Activated CD8-positive, alpha-beta T cell treated with anti-CD3 and anti-CD28 coated beads, Interleukin-2, amount 10 ng/mL, durations not matched to agents 7 days and 5 days (primary cell): Measurements from ENCODE around the gene PLA2G1B. TPM values are rescaled to one million over a fixed set of nuclear protein-coding genes. Genes with fewer than 3 reads are reported as not detected.
"Not testable (repeated sequence)": the region's sequence is repeated elsewhere in the genome, so short reads cannot be mapped to it uniquely, and the experiment has no call there.

Experiments used
- ATAC-seq: fragments of 150-1000 bp; cut with Tn5 transposase; one replicate; pipeline ENCODE4 v1.10.0; 2021; ENCODE audit warnings: moderate library complexity
- CTCF ChIA-PET: fragments of 350-600 bp; sonication (Branson Sonifier 250); formaldehyde crosslinking; loops from one replicate; lab custom pipeline; 2021; ENCODE audit warnings: antibody characterized with exemption; lab: Charles Lee
- POLR2A ChIA-PET: fragments of 350-600 bp; sonication (Branson Sonifier 250); formaldehyde crosslinking; loops from one replicate; lab custom pipeline; 2021; ENCODE audit warnings: antibody characterized with exemption; lab: Charles Lee
- DNase-seq: peaks from one replicate; pipeline ENCODE4 v3.0.0-alpha.2; 2020
- H3K27ac Mint-ChIP-seq: one replicate; pipeline ENCODE4 v1.8.0; 2021; ENCODE audit warnings: mild to moderate bottlenecking, mixed read lengths
- H3K27me3 Mint-ChIP-seq: one replicate; pipeline ENCODE4 v1.8.0; 2021; ENCODE audit warnings: low read depth, mixed read lengths
- H3K36me3 Mint-ChIP-seq: one replicate; pipeline ENCODE4 v1.8.0; 2021; ENCODE audit warnings: low read depth, mixed read lengths
- H3K4me1 Mint-ChIP-seq: one replicate; pipeline ENCODE4 v1.8.0; 2021; ENCODE audit warnings: low read depth, mixed read lengths
- H3K4me3 Mint-ChIP-seq: one replicate; pipeline ENCODE4 v1.8.0; 2021; ENCODE audit warnings: mild to moderate bottlenecking, mixed read lengths
- H3K9me3 Mint-ChIP-seq: one replicate; pipeline ENCODE4 v1.8.0; 2022; ENCODE audit warnings: mixed read lengths; ENCODE audit not compliant: insufficient read depth
- total RNA-seq, 2 experiments: library from RNA; stranded (reverse); gene quantifications; one replicate each; pipeline ENCODE4 v1.2.3, GENCODE V29; 2021

Gene PLA2G1B
- total RNA-seq, 2 experiments from 2014 or later, result not detected

- DNase-seq (no peak), ATAC-seq (no peak)
- Mint-ChIP-seq H3K36me3 (peaks cover 1% of the 10 kb centered on the region), H3K27ac (no peak overlapping the region), H3K4me1 (no peaks in the 10 kb centered on the region), H3K9me3 (peaks cover 8% of the 10 kb centered on the region), H3K27me3 (peaks cover 9% of the 10 kb centered on the region), H3K4me3 (no peak overlapping the region)
- CTCF ChIA-PET, result interaction anchor here (0.6 to 0.8 kb wide), 2 partner anchors 40 to 87 kb away, joined by 3 read pairs; partner anchors contain the start of gene SIRT4
- POLR2A ChIA-PET, result no interaction called here
Observed at GRCh38 chr12:120342175-120343038, 14.8 kb upstream of the PLA2G1B start.

GRCh38 chr12:120339256-120339655, 11.7 kb upstream of the PLA2G1B start:
- H3K9me3 Mint-ChIP-seq, result peaks cover 24% of the 10 kb centered on the region
- no peak for DNase-seq
- H3K4me3 Mint-ChIP-seq, result no peak overlapping the region
- CTCF ChIA-PET, result no interaction called here
- H3K27ac Mint-ChIP-seq, result no peak overlapping the region
- H3K27me3 Mint-ChIP-seq, result peaks cover 10% of the 10 kb centered on the region
- POLR2A ChIA-PET, result no interaction called here
- no peaks in the 10 kb centered on the region for H3K4me1 Mint-ChIP-seq
- H3K36me3 Mint-ChIP-seq, result peaks cover 7% of the 10 kb centered on the region
- ATAC-seq, result no peak

GRCh38 chr12:120337730-120338129, 10.2 kb upstream of the PLA2G1B start:
- peaks cover 24% of the 10 kb centered on the region for H3K9me3 Mint-ChIP-seq
- peaks cover 10% of the 10 kb centered on the region for H3K27me3 Mint-ChIP-seq
- H3K27ac Mint-ChIP-seq, result no peak overlapping the region
- ChIA-PET CTCF (no interaction called here), POLR2A (no interaction called here)
- H3K4me1 Mint-ChIP-seq, result no peaks in the 10 kb centered on the region
- DNase-seq (no peak), ATAC-seq (no peak)
- peaks cover 7% of the 10 kb centered on the region for H3K36me3 Mint-ChIP-seq
- no peak overlapping the region for H3K4me3 Mint-ChIP-seq

- POLR2A ChIA-PET, result not testable (repeated sequence)
Observed at GRCh38 chr12:120336392-120336791, 8.8 kb upstream of the PLA2G1B start.

GRCh38 chr12:120335447-120335846, 7.9 kb upstream of the PLA2G1B start:
- peaks cover 24% of the 10 kb centered on the region for H3K9me3 Mint-ChIP-seq
- H3K27ac Mint-ChIP-seq, H3K36me3 Mint-ChIP-seq, H3K4me3 Mint-ChIP-seq, H3K4me1 Mint-ChIP-seq, ATAC-seq: not testable (repeated sequence)
- CTCF ChIA-PET, result interaction anchor here (0.6 to 1.5 kb wide), 3 partner anchors 9 to 131 kb away, joined by 3 to 4 read pairs (median 3); no protein-coding TSS in a partner anchor
- POLR2A ChIA-PET, result interaction anchor here (0.7 kb wide), 1 partner anchor 12 kb away, joined by 3 read pairs; no protein-coding TSS in a partner anchor
- DNase-seq, result peak; percentile 47
- peaks cover 10% of the 10 kb centered on the region for H3K27me3 Mint-ChIP-seq

More at GRCh38 chr12:120336392-120336791, 8.8 kb upstream of the PLA2G1B start:
- not testable (repeated sequence) for DNase-seq, H3K36me3 Mint-ChIP-seq, H3K4me3 Mint-ChIP-seq, H3K27ac Mint-ChIP-seq, ATAC-seq, H3K4me1 Mint-ChIP-seq
- CTCF ChIA-PET, result interaction anchor here (1.5 kb wide), 1 partner anchor 10 kb away, joined by 4 read pairs; no protein-coding TSS in a partner anchor
- Mint-ChIP-seq H3K27me3 (peaks cover 10% of the 10 kb centered on the region), H3K9me3 (peaks cover 24% of the 10 kb centered on the region)

GRCh38 chr12:120332523-120332922, 4.9 kb upstream of the PLA2G1B start:
- Mint-ChIP-seq H3K27me3 (peaks cover 3% of the 10 kb centered on the region), H3K9me3 (peaks cover 17% of the 10 kb centered on the region), H3K27ac (no peak overlapping the region), H3K36me3 (peaks cover 7% of the 10 kb centered on the region), H3K4me3 (no peak overlapping the region), H3K4me1 (no peaks in the 10 kb centered on the region)
- DNase-seq (no peak), ATAC-seq (no peak)
- ChIA-PET CTCF (interaction anchor here (1.0 kb wide), 1 partner anchor 136 kb away, joined by 3 read pairs; no protein-coding TSS in a partner anchor), POLR2A (no interaction called here)

GRCh38 chr12:120332041-120332440, 4.5 kb upstream of the PLA2G1B start:
- Mint-ChIP-seq H3K27ac (no peak overlapping the region), H3K36me3 (peaks cover 6% of the 10 kb centered on the region), H3K4me3 (no peak overlapping the region), H3K4me1 (no peaks in the 10 kb centered on the region), H3K27me3 (no peaks in the 10 kb centered on the region), H3K9me3 (peaks cover 12% of the 10 kb centered on the region)
- no peak for ATAC-seq
- no peak for DNase-seq
- ChIA-PET CTCF (interaction anchor here (1.0 kb wide), 1 partner anchor 137 kb away, joined by 3 read pairs; no protein-coding TSS in a partner anchor), POLR2A (no interaction called here)

GRCh38 chr12:120331390-120331789, 3.8 kb upstream of the PLA2G1B start:
- no peak overlapping the region for H3K4me3 Mint-ChIP-seq
- no peaks in the 10 kb centered on the region for H3K27me3 Mint-ChIP-seq
- ChIA-PET CTCF (no interaction called here), POLR2A (no interaction called here)
- H3K4me1 Mint-ChIP-seq, result no peaks in the 10 kb centered on the region
- DNase-seq (no peak), ATAC-seq (no peak)
- H3K27ac Mint-ChIP-seq, result no peak overlapping the region
- peaks cover 2% of the 10 kb centered on the region for H3K36me3 Mint-ChIP-seq
- peaks cover 7% of the 10 kb centered on the region for H3K9me3 Mint-ChIP-seq

- Mint-ChIP-seq H3K4me1 (peaks cover 7% of the 10 kb centered on the region), H3K27ac (no peak overlapping the region), H3K9me3 (no peaks in the 10 kb centered on the region), H3K36me3 (no peaks in the 10 kb centered on the region), H3K4me3 (no peak overlapping the region), H3K27me3 (no peaks in the 10 kb centered on the region)
- ATAC-seq, result no peak
- ChIA-PET POLR2A (interaction anchor here (2.6 kb wide), 1 partner anchor 36 kb away, joined by 27 read pairs; the partner anchor contains the start of genes RNU4-1 and RNU4-2), CTCF (no interaction called here)
- DNase-seq, result no peak
Observed at GRCh38 chr12:120328228-120328627, 649 bp upstream of the PLA2G1B start.

- DNase-seq, result no peak
- no peak overlapping the region for H3K27ac Mint-ChIP-seq
- CTCF ChIA-PET, result interaction anchor here (0.5 to 1.6 kb wide), 7 partner anchors 19 to 145 kb away, joined by 3 to 5 read pairs (median 3); no protein-coding TSS in a partner anchor
- no peak overlapping the region for H3K4me3 Mint-ChIP-seq
- peaks cover 7% of the 10 kb centered on the region for H3K4me1 Mint-ChIP-seq
- H3K27me3 Mint-ChIP-seq, result no peaks in the 10 kb centered on the region
- H3K9me3 Mint-ChIP-seq, result no peaks in the 10 kb centered on the region
- no peaks in the 10 kb centered on the region for H3K36me3 Mint-ChIP-seq
- POLR2A ChIA-PET, result interaction anchor here (3.4 kb wide), 1 partner anchor 33 kb away, joined by 17 read pairs; the partner anchor contains the start of genes RNU4-1 and RNU4-2
- ATAC-seq, result no peak
Observed at GRCh38 chr12:120324841-120325417, 2.6 kb downstream of the PLA2G1B start.

GRCh38 chr12:120323772-120324171, 3.8 kb downstream of the PLA2G1B start:
- ATAC-seq (no peak), DNase-seq (no peak)
- CTCF ChIA-PET, result interaction anchor here (0.5 to 2.0 kb wide), 3 partner anchors 22 to 133 kb away, joined by 3 to 9 read pairs (median 3); partner anchors contain the start of gene SIRT4
- Mint-ChIP-seq H3K27me3 (no peaks in the 10 kb centered on the region), H3K36me3 (no peaks in the 10 kb centered on the region), H3K4me1 (peaks cover 7% of the 10 kb centered on the region), H3K4me3 (no peak overlapping the region), H3K27ac (no peak overlapping the region), H3K9me3 (no peaks in the 10 kb centered on the region)
- POLR2A ChIA-PET, result interaction anchor here (3.4 kb wide), 1 partner anchor 32 kb away, joined by 17 read pairs; the partner anchor contains the start of genes RNU4-1 and RNU4-2
